ENCODE results near the gene CASK.

Gene CASK

GRCh38 chrX:41863343-41864203, 59.8 kb downstream of the CASK start:
- no peak for DNase-seq
- Mint-ChIP-seq H3K27ac (peak overlapping the region; percentile 80), H3K4me1 (no peaks in the 10 kb centered on the region), H3K36me3 (ENCODE audit: low read depth) (peaks cover 26% of the 10 kb centered on the region), H3K9me3 (peaks cover 16% of the 10 kb centered on the region), H3K27me3 (ENCODE audit: low read depth, poor library complexity) (no peaks in the 10 kb centered on the region), H3K4me3 (no peak overlapping the region)
- TF ChIP-seq, protein P1, sequence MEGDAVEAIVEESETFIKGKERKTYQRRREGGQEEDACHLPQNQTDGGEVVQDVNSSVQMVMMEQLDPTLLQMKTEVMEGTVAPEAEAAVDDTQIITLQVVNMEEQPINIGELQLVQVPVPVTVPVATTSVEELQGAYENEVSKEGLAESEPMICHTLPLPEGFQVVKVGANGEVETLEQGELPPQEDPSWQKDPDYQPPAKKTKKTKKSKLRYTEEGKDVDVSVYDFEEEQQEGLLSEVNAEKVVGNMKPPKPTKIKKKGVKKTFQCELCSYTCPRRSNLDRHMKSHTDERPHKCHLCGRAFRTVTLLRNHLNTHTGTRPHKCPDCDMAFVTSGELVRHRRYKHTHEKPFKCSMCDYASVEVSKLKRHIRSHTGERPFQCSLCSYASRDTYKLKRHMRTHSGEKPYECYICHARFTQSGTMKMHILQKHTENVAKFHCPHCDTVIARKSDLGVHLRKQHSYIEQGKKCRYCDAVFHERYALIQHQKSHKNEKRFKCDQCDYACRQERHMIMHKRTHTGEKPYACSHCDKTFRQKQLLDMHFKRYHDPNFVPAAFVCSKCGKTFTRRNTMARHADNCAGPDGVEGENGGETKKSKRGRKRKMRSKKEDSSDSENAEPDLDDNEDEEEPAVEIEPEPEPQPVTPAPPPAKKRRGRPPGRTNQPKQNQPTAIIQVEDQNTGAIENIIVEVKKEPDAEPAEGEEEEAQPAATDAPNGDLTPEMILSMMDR (IDR thresholded peaks at IDR 0.05) = no peak

GRCh38 chrX:41862562-41863184, 60.7 kb downstream of the CASK start:
- Mint-ChIP-seq H3K4me1 (no peaks in the 10 kb centered on the region), H3K4me3 (no peak overlapping the region), H3K9me3 (peaks cover 14% of the 10 kb centered on the region), H3K27ac (no peak overlapping the region), H3K27me3 (ENCODE audit: low read depth, poor library complexity) (no peaks in the 10 kb centered on the region), H3K36me3 (ENCODE audit: low read depth) (peaks cover 22% of the 10 kb centered on the region)
- TF ChIP-seq, protein P1 (IDR thresholded peaks at IDR 0.05) = no peak
- DNase-seq = no peak

DNA sequence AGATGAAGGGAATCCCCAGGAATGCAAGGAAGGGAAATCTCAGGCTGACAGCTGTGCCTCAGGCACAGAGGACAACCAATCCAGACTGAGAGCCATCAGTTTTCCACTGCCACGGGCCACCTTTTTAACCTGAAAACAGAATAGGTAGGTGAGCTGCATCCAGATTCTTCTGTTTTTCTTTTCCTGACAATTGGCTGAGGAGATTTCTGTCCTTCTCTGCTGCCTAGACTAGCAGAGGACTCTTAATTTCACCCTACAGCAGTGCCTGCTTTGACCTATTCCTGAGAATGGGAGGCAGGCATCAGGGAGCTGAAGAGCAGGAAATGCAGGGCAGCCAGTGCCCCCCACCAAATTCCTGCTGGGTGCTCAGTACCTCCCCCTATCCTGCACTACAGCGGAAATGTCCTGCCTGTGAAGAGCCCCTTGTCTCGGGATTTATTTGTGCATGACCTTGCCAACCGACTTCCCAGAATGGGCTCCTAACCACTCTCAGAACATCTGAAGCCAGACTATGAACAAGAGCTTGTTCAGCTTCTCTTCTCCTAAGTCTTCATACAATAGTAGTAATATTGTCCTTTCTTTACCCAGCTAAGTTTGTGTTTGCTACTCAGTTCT, 65.1 kb downstream of the CASK start:
- H3K4me1 Mint-ChIP-seq = no peaks in the 10 kb centered on the region
- no peak overlapping the region for H3K4me3 Mint-ChIP-seq

GRCh38 chrX:41857670-41858069, 65.7 kb downstream of the CASK start:
- Mint-ChIP-seq H3K36me3 (ENCODE audit: low read depth) (peaks cover 30% of the 10 kb centered on the region), H3K27me3 (ENCODE audit: low read depth, poor library complexity) (no peaks in the 10 kb centered on the region), H3K4me3 (no peak overlapping the region), H3K27ac (no peak overlapping the region), H3K4me1 (no peaks in the 10 kb centered on the region), H3K9me3 (peaks cover 38% of the 10 kb centered on the region)
- no peak for DNase-seq
- TF ChIP-seq, protein P1 (IDR thresholded peaks at IDR 0.05) = no peak

More for the DNA sequence above, 65.1 kb downstream of the CASK start:
- peaks cover 34% of the 10 kb centered on the region for H3K9me3 Mint-ChIP-seq
- H3K27me3 Mint-ChIP-seq (ENCODE audit: low read depth, poor library complexity) = no peaks in the 10 kb centered on the region
- H3K36me3 Mint-ChIP-seq (ENCODE audit: low read depth) = peaks cover 26% of the 10 kb centered on the region
- TF ChIP-seq, protein P1 (IDR thresholded peaks at IDR 0.05) = no peak
- H3K27ac Mint-ChIP-seq = no peak overlapping the region
- DNase-seq = no peak

- Mint-ChIP-seq H3K4me3 (no peak overlapping the region), H3K4me1 (no peaks in the 10 kb centered on the region), H3K9me3 (peaks cover 64% of the 10 kb centered on the region), H3K27ac (no peak overlapping the region), H3K27me3 (ENCODE audit: low read depth, poor library complexity) (no peaks in the 10 kb centered on the region), H3K36me3 (ENCODE audit: low read depth) (peaks cover 95% of the 10 kb centered on the region)
- no peak for DNase-seq
- TF ChIP-seq, protein P1 (IDR thresholded peaks at IDR 0.05) = no peak
These were observed 76.6 kb downstream of the CASK start for GRCh38 chrX:41846714-41847113.
